Endothelial cell of umbilical vein (primary cell): ENCODE results near the gene OTUD7B. TPM values are rescaled to one million over a fixed set of nuclear protein-coding genes. Genes with fewer than 3 reads are reported as not detected.

Source experiments
- BruUV-seq: library from RNA; stranded (reverse); fragments of 400-500 nt; replicated peaks from 2 replicates; lab custom pipeline; 2021; lab: Mats Ljungman, UMichigan
- CTCF ChIA-PET: fragments of 300-600, 350-600 bp; sonication (Branson Sonifier 250); formaldehyde crosslinking; loops from one replicate; lab custom pipeline; 2021; ENCODE audit warnings: antibody characterized with exemption, inconsistent platforms; lab: Charles Lee
- POLR2A ChIA-PET: fragments of 300-600, 350-600 bp; sonication (Branson Sonifier 250); formaldehyde crosslinking; loops from one replicate; lab custom pipeline; 2021; ENCODE audit warnings: antibody characterized with exemption, inconsistent platforms; lab: Charles Lee
- DNase-seq: peaks from one replicate; pipeline ENCODE4 v3.0.0-alpha.2; 2011; ENCODE audit warnings: low read depth, low spot score
- FAIRE-seq: peaks from 2 replicates; lab custom pipeline; 2011; peaks lifted over from hg19 to GRCh38; lab: Jason Lieb, UNC
- H2AFZ ChIP-seq: 2 replicates; pipeline ENCODE4 v1.6.0; 2012; ENCODE audit warnings: low read depth, low read length, control low read depth, inconsistent platforms
- H3K27ac ChIP-seq: 2 replicates; pipeline ENCODE4 v1.5.1; 2011; ENCODE audit warnings: low read depth, mild to moderate bottlenecking, control low read depth, low read length, moderate library complexity; ENCODE audit not compliant: insufficient read depth
- H3K27me3 ChIP-seq, 2 experiments: 2 replicates each; pipeline versions ENCODE4 v1.6.0 to v1.6.1; 2011; ENCODE audit warnings: low read length in 2 of 2, mixed read lengths in 1 of 2; ENCODE audit not compliant: control insufficient read depth in 2 of 2, insufficient read depth in 2 of 2
- H3K36me3 ChIP-seq, 2 experiments: 2 replicates in 1 of 2; 3 replicates in 1 of 2; pipeline ENCODE4 v1.5.1; 2011; ENCODE audit warnings: low read length in 2 of 2, mild to moderate bottlenecking in 1 of 2, moderate library complexity in 1 of 2; ENCODE audit not compliant: control insufficient read depth in 2 of 2, insufficient read depth in 2 of 2; ENCODE audit errors: extremely low read depth in 1 of 2
- H3K4me1 ChIP-seq: 3 replicates; pipeline ENCODE4 v1.5.1; 2011; ENCODE audit warnings: mild to moderate bottlenecking, low read length; ENCODE audit not compliant: control insufficient read depth, insufficient read depth; ENCODE audit errors: extremely low read depth
- H3K4me2 ChIP-seq: 2 replicates; pipeline ENCODE4 v1.6.1; 2011; ENCODE audit warnings: low read length, control low read depth, mixed read lengths; ENCODE audit not compliant: insufficient read depth
- H3K4me3 ChIP-seq, 3 experiments: fragments of 200-600 bp in 1 of 3; sonication (generic), shearing (Covaris generic) in 1 of 3; replicated peaks in 1 of 3; 2 replicates each; pipeline ENCODE4 v1.5.1; 2011 to 2016; ENCODE audit warnings: control low read depth in 3 of 3, low read length in 3 of 3, mild to moderate bottlenecking in 2 of 3, inconsistent platforms in 1 of 3, low read depth in 1 of 3, moderate library complexity in 1 of 3; ENCODE audit not compliant: insufficient read depth in 1 of 3
- H3K79me2 ChIP-seq: 2 replicates; pipeline ENCODE4 v1.6.0; 2012; ENCODE audit warnings: low read length, inconsistent platforms; ENCODE audit not compliant: control insufficient read depth, insufficient read depth
- H3K9ac ChIP-seq: replicated peaks from 2 replicates; pipeline ENCODE3; 2011; ENCODE audit warnings: low read length, control low read depth; ENCODE audit not compliant: insufficient read depth; ENCODE audit errors: extremely low read depth
- H3K9me1 ChIP-seq: replicated peaks from 3 replicates; pipeline ENCODE4 v1.6.0; 2011; ENCODE audit warnings: mild to moderate bottlenecking, low read length; ENCODE audit not compliant: control insufficient read depth, insufficient read depth; ENCODE audit errors: extremely low read depth
- H3K9me3 ChIP-seq: replicated peaks from 2 replicates; pipeline ENCODE4 v1.5.1; 2012; ENCODE audit warnings: low read length, inconsistent platforms; ENCODE audit not compliant: control insufficient read depth, insufficient read depth
- H4K20me1 ChIP-seq: replicated peaks from 2 replicates; pipeline ENCODE3; 2011; ENCODE audit warnings: mild to moderate bottlenecking, low read length; ENCODE audit not compliant: control insufficient read depth, insufficient read depth; ENCODE audit errors: extremely low read depth
- CTCF ChIP-seq, 2 donors: IDR thresholded peaks; 1 replicate in 1 of 2; 2 replicates in 1 of 2; pipeline ENCODE4 v1.5.1; 2011; ENCODE audit warnings: low read length in 2 of 2, mild to moderate bottlenecking in 2 of 2, moderate library complexity in 2 of 2, control low read depth in 1 of 2, inconsistent platforms in 1 of 2, low read depth in 1 of 2; ENCODE audit not compliant: insufficient read depth in 1 of 2; ENCODE audit errors: extremely low read depth in 1 of 2
- EZH2 ChIP-seq: IDR thresholded peaks from 2 replicates; pipeline ENCODE4 v1.6.1; 2012; ENCODE audit warnings: borderline replicate concordance, low read depth, mild to moderate bottlenecking, moderate library complexity, low read length, inconsistent platforms; ENCODE audit not compliant: severe bottlenecking
- FOS ChIP-seq: IDR thresholded peaks from 2 replicates; pipeline ENCODE4 v1.6.1; 2011; ENCODE audit warnings: mild to moderate bottlenecking, low read length, moderate library complexity, borderline replicate concordance; ENCODE audit not compliant: insufficient read depth
- GATA2 ChIP-seq: IDR thresholded peaks from 2 replicates; pipeline ENCODE4 v1.7.0; 2011; ENCODE audit warnings: low read depth, mild to moderate bottlenecking, moderate library complexity, mixed read lengths, low read length; ENCODE audit not compliant: insufficient read length, insufficient read depth
- JUN ChIP-seq: IDR thresholded peaks from 2 replicates; pipeline ENCODE4 v1.6.1; 2011; ENCODE audit warnings: borderline replicate concordance, low read depth; ENCODE audit not compliant: insufficient read length, insufficient read depth
- MYC ChIP-seq: IDR thresholded peaks from one replicate; pipeline ENCODE4 v1.6.1; 2011; ENCODE audit warnings: mild to moderate bottlenecking, low read depth, low read length
- POLR2A ChIP-seq: IDR thresholded peaks from 2 replicates; pipeline ENCODE4 v1.6.1; 2012; ENCODE audit warnings: low read depth, mild to moderate bottlenecking, control low read depth, low read length
- POLR2AphosphoS5 ChIP-seq: IDR thresholded peaks from 2 replicates; pipeline ENCODE4 v1.6.1; 2012; ENCODE audit warnings: low read depth, mild to moderate bottlenecking, control low read depth, low read length, moderate library complexity; ENCODE audit not compliant: insufficient read depth
- dilution Hi-C: fragments of 300-500 bp; cut with MboI; formaldehyde crosslinking; loops from one replicate; pipeline ENCODE4 v1.15.0; 2019; ENCODE audit warnings: low sequenced_read_pairs; ENCODE audit not compliant: extremely low pct_ligation_motif_present
- intact Hi-C: fragments of 100-400 bp; cut with micrococcal nuclease; formaldehyde crosslinking; loops from one replicate; pipeline ENCODE4 v1.10.0; 2022
- polyA plus RNA-seq, 4 experiments: library from polyadenylated mRNA; depleted of rRNA in 3 of 4; stranded (reverse) in 3 of 4; unstranded in 1 of 4; fragments of >200 nt; gene quantifications; 2 replicates each; pipeline versions ENCODE4 v1.2.1 to v1.2.3, GENCODE V29; 2011 to 2012; ENCODE audit warnings: missing spikeins in 1 of 4
- total RNA-seq: library from RNA; stranded (reverse); gene quantifications from 2 replicates; pipeline ENCODE4 v1.2.3, GENCODE V29; 2021
- TF ChIP-seq, protein P1 (sequence below): IDR thresholded peaks from 2 replicates; pipeline ENCODE4 v1.6.1; 2011; ENCODE audit not compliant: insufficient read depth, insufficient read length

Gene OTUD7B
- total and polyA plus RNA-seq, 2 donors (not counting 3 experiments of a cell fraction or from before 2014, with no cell fraction given), result 4.3 to 22.8 TPM

DNA sequence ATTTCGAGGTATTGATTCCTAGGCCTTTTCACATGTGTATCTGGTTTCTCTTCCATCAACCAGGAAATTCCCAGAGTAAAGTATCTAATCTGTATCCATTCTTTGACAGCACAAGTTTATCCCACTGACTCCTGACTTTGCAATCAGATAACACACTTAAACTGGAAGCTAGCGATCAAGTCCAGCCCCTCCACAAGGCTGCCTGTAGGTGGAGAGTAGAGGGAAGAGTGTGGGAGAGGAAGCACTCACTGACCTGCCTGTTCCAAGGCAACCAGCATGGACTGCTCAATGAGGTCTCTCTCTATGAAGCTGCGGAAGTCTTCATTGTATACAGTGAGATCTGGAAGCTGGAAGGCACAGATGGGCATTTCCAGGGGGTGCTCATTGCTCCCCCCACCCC lies 43.5 kb downstream of the OTUD7B start:
- ChIA-PET CTCF (interaction anchor here (1.8 to 4.2 kb wide), 2 partner anchors 84 to 220 kb away, joined by 4 to 15 read pairs; no protein-coding TSS in a partner anchor), POLR2A (no interaction called here)
- FAIRE-seq, result no peak
- no peak overlapping the region for H3K27ac ChIP-seq
- no peak overlapping the region for H3K9ac ChIP-seq
- no peaks in the 10 kb centered on the region for H3K9me3 ChIP-seq
- H3K27me3 ChIP-seq, result no peaks in the 10 kb centered on the region
- TF ChIP-seq CTCF (IDR thresholded peaks at IDR 0.05; ENCODE audit: extremely low read depth in 1 of 2, insufficient read depth in 1 of 2, low read depth in 1 of 2, low read length in 2 of 2) (no peak), GATA2 (no peak), POLR2A (no peak), JUN (no peak), MYC (no peak), FOS (no peak), EZH2 (no peak), POLR2AphosphoS5 (no peak)
- TF ChIP-seq, protein P1, sequence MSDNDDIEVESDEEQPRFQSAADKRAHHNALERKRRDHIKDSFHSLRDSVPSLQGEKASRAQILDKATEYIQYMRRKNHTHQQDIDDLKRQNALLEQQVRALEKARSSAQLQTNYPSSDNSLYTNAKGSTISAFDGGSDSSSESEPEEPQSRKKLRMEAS, result no peak
- H2AFZ ChIP-seq, result no peak overlapping the region
- no peaks in the 10 kb centered on the region for H4K20me1 ChIP-seq
- BruUV-seq, result no TSS peak
- dilution Hi-C loops, result no loop called here
- H3K4me2 ChIP-seq, result no peak overlapping the region
- H3K4me1 ChIP-seq, result no peaks in the 10 kb centered on the region
- no peak for DNase-seq
- no peak overlapping the region for H3K4me3 ChIP-seq
- intact Hi-C loops, result no loop called here
- no peaks in the 10 kb centered on the region for H3K9me1 ChIP-seq
- no peaks in the 10 kb centered on the region for H3K79me2 ChIP-seq
- peaks cover 11 to 13% of the 10 kb centered on the region in 2 experiments for H3K36me3 ChIP-seq
